GM12874 (cell line): ENCODE measurements around the gene THSD4.

ENCODE experiments used
- TF ChIP-seq, protein P1 (sequence below): IDR thresholded peaks from 2 replicates; pipeline ENCODE4 v1.5.1; 2011; ENCODE audit warnings: low read depth, mild to moderate bottlenecking, control low read depth, low read length, moderate library complexity; ENCODE audit not compliant: insufficient read depth

The THSD4 gene

DNA sequence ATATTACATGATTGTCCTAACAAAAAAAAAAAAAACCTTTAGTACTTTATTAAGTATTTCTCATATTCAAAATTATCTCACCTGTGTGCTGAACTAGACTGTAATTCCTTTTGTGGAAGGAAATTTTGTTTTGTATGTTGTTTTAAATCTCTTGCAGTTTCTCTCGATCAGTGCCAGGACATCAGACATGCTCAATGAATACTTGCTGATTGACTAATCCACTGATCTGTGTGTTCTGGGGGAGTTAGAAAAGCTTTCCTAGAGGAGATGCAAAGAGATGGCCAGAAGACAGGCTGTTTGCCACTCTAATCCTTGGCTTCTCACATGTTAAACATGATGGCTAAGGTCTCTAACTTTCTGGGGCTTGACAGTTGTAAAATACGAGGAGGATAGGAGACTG lies 461.8 kb downstream of the THSD4 start:
- TF ChIP-seq, protein P1, sequence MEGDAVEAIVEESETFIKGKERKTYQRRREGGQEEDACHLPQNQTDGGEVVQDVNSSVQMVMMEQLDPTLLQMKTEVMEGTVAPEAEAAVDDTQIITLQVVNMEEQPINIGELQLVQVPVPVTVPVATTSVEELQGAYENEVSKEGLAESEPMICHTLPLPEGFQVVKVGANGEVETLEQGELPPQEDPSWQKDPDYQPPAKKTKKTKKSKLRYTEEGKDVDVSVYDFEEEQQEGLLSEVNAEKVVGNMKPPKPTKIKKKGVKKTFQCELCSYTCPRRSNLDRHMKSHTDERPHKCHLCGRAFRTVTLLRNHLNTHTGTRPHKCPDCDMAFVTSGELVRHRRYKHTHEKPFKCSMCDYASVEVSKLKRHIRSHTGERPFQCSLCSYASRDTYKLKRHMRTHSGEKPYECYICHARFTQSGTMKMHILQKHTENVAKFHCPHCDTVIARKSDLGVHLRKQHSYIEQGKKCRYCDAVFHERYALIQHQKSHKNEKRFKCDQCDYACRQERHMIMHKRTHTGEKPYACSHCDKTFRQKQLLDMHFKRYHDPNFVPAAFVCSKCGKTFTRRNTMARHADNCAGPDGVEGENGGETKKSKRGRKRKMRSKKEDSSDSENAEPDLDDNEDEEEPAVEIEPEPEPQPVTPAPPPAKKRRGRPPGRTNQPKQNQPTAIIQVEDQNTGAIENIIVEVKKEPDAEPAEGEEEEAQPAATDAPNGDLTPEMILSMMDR = no peak

DNA sequence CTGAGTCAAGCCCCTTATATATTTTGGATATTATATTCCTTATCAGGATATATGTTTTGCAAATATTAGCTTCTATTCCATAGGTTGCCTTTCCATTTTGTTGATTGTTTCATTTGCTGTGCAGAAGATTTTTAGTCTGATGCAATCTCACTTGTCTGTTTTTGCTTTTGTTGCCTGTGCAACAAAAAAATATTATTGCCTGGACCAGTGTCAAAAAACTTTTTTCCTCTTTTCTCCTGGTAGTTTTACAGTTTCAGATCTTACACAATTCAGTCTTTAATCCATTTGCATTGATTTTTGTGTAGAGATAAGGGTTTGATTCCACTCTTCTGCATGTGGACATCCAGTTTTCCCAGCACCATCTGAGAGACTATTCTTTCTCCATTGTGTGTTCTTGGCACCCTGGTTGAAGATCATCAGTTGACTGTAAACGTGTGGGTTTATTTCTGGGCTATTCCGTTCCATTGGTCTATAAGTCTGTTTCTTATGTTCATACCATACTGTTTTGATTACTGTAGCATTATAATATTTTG lies 466.2 kb downstream of the THSD4 start:
- TF ChIP-seq, protein P1 = no peak

DNA sequence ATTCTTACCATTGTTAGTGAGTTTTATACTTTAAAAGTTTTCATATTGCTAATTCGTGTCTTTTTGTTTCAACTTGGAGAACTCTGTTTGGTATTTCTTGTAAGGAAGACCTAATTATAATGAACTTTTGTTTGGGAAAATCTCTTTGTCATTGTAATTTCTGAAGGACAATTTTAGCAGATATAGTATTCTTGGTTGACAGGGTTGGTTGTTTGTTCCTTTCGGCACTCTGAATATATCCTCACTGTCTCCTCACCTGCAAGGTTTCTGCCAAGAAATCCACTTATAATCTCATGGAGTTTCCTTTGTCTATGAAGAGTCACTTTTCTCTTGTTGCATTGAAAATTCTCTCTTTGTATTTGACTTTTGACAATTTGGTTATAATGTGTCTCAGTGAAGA lies 469.9 kb downstream of the THSD4 start:
- TF ChIP-seq, protein P1 = no peak

DNA sequence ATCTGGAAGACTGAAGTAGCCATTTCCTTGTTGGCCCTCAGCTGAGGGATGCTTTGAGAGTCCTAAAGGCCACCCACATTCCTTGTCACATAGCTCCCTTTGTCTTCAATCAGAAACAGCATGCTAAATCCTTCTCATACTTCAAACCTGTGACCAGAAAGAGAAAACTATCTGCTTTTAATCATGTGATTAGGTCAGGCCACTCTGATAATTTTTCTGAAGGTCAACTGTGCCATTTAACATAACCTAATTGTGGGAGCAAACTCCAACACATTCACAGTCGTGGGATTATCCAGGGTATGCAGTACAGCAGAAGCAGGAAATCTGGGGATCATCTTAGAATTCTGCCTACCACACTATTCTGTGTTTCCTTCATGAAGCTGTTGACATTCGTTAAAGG lies 471.2 kb downstream of the THSD4 start:
- TF ChIP-seq, protein P1 = no peak

DNA sequence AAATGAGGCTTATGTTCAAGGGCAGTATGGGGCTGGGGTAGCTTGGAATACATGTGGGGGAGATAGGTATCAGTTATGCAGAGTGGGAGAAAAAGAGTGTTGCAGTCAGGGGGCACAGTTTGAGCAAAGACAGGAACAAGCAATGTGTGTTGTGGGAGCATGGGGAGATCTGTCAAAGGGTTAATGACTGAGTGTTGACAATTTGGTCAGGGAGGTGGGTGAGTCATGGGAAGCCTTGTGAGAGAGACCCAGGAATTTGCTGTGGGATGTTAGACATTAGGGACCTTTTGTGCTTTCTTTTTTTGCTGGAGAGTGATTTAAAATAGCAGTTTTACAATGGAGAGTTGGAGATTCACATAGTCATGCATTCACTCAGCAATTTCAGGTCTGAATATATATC lies 473.5 kb downstream of the THSD4 start:
- TF ChIP-seq, protein P1 = no peak

DNA sequence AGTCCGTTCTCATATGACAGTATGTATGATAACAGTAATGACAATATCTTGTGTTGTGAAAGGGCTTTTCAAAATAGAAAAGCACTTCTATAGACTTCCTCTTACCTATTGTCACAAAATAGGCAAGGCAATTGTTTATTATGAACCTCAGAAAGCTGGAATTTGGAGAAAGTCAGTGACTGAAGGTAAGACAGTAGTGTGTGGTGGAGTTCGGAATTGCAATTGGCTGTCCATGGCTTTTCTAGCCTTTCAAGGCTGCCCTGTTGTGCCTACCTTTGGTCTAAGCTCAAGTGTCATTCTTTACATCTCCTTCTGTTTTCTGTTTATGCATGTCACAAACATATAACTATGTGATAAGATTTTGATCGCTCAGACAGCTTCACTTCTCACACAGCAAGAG lies 475.8 kb downstream of the THSD4 start:
- TF ChIP-seq, protein P1 = 0 out of 2 replicates have a peak, but pooled peaks have one; percentile 3

DNA sequence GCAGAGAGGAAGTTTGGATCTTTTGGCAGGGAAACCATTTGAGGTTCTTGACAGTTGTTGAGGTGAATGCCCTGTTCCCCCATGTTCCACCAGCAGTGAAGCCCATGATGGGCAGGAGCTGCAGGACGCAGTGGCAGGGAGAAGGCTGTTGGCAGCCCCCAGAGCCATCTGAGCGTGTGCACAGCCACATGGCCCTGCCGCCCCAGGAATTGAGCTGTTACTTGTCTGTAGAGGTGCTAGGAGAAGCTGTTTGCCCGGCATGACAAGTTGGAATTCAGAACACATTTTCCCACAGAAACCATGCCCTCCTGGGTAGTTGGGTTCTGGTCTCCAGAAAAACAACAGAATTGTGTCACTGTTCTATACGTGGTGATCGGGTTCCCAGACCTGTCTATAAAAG lies 476.9 kb downstream of the THSD4 start:
- TF ChIP-seq, protein P1 = no peak
